ENCODE measurements around the gene ADAM15.

ADAM15 gene

DNA sequence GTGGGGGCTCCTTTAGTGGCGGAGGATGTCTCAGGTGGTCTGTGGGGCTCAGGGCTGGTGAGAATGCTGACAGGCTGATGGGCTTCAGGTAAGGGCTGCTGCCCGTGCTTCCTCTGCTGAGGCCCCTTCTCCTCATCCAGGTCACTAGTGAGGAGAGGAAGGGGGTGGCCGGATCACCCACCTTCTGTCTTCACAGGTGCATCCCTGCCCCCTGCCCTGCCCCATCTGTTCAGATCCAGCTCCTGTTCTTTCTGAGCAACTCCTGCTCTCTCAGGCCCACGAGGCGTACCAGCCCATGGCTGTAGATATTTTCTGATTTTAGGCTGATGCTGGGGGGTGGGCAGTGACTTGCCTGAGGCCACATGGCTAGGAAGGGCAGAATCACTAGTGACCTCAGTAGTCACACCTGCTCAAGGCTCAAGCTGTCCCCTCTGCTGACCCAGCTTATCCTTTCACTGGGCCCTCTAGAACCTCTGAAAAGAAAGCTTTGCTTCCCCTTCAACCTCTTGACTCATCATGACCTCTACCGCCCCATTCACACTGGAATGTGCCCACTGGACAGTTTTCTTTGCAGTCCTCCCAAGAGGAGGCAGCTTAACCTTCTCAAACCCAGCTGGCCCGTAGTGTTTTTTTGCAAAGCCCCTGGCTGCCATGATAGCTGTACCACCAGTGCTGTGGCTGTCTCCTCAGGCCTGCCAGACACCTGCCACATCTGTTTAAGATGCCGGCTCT, 32.3 kb upstream of the ADAM15 start:
- Histone ChIP-seq H3K27ac (peak overlapping the region; percentile 29), H3K27me3 (ENCODE audit: control insufficient read depth, insufficient read depth, low read length) (no peaks in the 10 kb centered on the region), H3K36me3 (ENCODE audit: control insufficient read depth, insufficient read depth, low read length) (no peaks in the 10 kb centered on the region), H3K9ac (no peak overlapping the region), H2AFZ (no peak overlapping the region), H3K4me1 (peaks cover 17% of the 10 kb centered on the region), H3K4me2 (ENCODE audit: low read length) (peak overlapping the region; percentile 30), H3K9me3 (ENCODE audit: control insufficient read depth, low read length) (no peaks in the 10 kb centered on the region), H3K79me2 (no peaks in the 10 kb centered on the region), H3K4me3 (ENCODE audit: low read depth, low read length) (no peak overlapping the region)
- TF ChIP-seq, protein P1, sequence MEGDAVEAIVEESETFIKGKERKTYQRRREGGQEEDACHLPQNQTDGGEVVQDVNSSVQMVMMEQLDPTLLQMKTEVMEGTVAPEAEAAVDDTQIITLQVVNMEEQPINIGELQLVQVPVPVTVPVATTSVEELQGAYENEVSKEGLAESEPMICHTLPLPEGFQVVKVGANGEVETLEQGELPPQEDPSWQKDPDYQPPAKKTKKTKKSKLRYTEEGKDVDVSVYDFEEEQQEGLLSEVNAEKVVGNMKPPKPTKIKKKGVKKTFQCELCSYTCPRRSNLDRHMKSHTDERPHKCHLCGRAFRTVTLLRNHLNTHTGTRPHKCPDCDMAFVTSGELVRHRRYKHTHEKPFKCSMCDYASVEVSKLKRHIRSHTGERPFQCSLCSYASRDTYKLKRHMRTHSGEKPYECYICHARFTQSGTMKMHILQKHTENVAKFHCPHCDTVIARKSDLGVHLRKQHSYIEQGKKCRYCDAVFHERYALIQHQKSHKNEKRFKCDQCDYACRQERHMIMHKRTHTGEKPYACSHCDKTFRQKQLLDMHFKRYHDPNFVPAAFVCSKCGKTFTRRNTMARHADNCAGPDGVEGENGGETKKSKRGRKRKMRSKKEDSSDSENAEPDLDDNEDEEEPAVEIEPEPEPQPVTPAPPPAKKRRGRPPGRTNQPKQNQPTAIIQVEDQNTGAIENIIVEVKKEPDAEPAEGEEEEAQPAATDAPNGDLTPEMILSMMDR (IDR thresholded peaks at IDR 0.05), result no peak

DNA sequence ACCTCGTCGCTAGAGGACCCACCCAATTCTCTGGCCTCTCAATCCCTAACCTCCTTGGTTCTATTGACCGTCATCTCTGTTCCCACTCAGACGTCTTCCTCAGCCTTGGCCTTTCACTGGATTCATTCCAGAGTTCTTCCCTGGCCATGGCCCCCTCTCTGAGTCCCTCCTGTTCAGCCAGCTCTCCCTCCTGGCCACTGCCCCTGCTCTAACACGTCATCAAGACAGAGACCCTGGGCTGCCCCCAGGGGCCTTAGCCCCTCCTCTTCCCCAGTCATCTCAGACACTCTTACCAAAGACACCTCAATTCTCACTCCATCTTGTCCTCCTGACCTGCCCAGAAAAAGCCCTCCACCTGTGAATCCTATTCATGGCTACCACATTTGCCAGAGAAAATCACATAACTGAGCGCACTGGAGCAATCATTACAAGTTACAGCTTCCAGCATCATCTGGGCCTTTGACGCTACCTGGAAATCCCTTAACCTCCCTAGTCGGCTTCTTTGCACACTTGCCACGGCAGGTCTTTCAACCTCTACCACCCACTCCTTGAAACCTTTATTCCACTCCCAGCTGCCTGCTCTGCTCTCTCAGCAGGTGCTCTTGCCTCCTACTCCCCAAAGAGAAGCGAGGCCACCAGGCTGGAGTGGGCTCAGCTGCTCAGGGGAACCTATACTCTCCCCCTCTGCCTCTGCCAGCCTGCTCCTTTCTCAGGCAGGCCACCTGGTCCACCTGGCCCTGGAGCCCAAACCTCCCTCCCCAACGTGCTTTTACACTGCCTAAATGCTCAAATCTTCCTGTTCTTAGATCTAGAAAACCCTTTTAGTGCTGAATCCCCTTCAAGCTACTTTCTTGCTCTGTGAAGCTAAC, 31.5 kb upstream of the ADAM15 start:
- TF ChIP-seq, protein P1 (IDR thresholded peaks at IDR 0.05), result no peak
- Histone ChIP-seq H3K4me1 (peaks cover 13% of the 10 kb centered on the region), H3K4me3 (ENCODE audit: low read depth, low read length) (no peak overlapping the region), H2AFZ (no peak overlapping the region), H3K9ac (no peak overlapping the region), H3K79me2 (no peaks in the 10 kb centered on the region), H3K27ac (peak overlapping the region; percentile 29), H3K4me2 (ENCODE audit: low read length) (peak overlapping the region; percentile 30), H3K36me3 (ENCODE audit: control insufficient read depth, insufficient read depth, low read length) (no peaks in the 10 kb centered on the region), H3K27me3 (ENCODE audit: control insufficient read depth, insufficient read depth, low read length) (no peaks in the 10 kb centered on the region), H3K9me3 (ENCODE audit: control insufficient read depth, low read length) (no peaks in the 10 kb centered on the region)

DNA sequence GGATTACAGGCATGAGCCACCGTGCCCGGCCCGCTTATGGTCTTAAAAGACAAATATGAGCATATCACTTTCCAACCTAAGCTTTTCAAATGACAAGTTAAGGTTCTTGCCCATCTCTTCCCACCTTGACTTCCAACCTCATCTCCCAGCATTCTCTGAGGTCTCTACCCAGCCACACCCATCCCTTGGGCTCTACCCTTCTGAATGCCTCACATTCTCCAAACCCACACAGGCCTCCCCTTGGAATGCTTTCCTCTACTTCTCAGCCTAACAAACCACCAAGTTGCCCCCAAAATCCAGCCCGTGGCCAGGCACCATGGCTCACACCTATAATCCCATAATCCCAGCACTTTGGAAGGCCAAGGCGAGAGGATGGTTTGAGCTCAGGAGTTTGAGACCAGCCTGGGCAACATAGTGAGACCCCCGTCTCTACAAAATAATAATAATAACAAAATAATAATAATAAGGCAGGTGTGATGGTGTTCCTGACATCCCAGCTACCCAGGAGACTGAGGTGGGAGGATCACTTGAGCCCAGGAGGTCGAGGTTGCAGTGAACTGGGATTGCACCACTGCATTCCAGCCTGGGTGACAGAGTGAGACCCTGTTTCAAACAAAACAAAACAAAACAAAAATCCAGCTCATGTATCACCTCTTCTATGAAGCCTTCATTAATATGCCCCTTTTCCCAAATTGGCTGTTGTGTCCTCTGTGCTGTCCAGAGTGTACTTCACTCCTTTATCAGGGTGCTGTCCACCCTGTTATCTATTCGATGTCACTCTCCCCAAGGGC, 28.8 kb upstream of the ADAM15 start:
- Histone ChIP-seq H3K79me2 (no peaks in the 10 kb centered on the region), H3K27me3 (ENCODE audit: control insufficient read depth, insufficient read depth, low read length) (no peaks in the 10 kb centered on the region), H3K4me3 (ENCODE audit: low read depth, low read length) (no peak overlapping the region), H3K36me3 (ENCODE audit: control insufficient read depth, insufficient read depth, low read length) (no peaks in the 10 kb centered on the region), H3K9me3 (ENCODE audit: control insufficient read depth, low read length) (no peaks in the 10 kb centered on the region), H3K4me2 (ENCODE audit: low read length) (no peak overlapping the region), H3K9ac (no peak overlapping the region), H2AFZ (no peak overlapping the region), H3K4me1 (peaks cover 9% of the 10 kb centered on the region), H3K27ac (no peak overlapping the region)
- TF ChIP-seq, protein P1 (IDR thresholded peaks at IDR 0.05), result no peak

DNA sequence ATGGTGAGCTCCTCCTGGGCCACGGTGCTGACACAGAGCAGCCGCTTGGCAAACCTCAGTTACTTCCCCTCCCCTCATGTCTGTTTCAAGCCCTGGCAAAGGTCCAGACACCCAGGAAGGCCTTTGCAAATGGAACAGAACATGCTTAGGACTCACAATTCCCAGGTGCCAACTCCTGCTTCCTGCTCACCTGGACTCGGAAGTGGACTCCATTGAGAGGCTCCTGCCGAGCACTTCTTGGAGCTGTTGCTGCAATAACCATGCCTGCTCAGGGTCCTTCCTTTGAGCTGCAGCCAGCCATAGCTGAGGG, 28.2 kb upstream of the ADAM15 start:
- Histone ChIP-seq H3K36me3 (ENCODE audit: control insufficient read depth, insufficient read depth, low read length) (no peaks in the 10 kb centered on the region), H3K79me2 (no peaks in the 10 kb centered on the region), H3K27ac (no peak overlapping the region), H3K4me1 (peaks cover 6% of the 10 kb centered on the region), H2AFZ (no peak overlapping the region), H3K27me3 (ENCODE audit: control insufficient read depth, insufficient read depth, low read length) (no peaks in the 10 kb centered on the region), H3K9me3 (ENCODE audit: control insufficient read depth, low read length) (no peaks in the 10 kb centered on the region), H3K4me2 (ENCODE audit: low read length) (no peak overlapping the region), H3K4me3 (ENCODE audit: low read depth, low read length) (no peak overlapping the region), H3K9ac (no peak overlapping the region)
- TF ChIP-seq, protein P1 (IDR thresholded peaks at IDR 0.05), result no peak
